Esophagus (tissue), 2 donors: ENCODE measurements around the gene FRMD6. TPM values are rescaled to one million over a fixed set of nuclear protein-coding genes. Genes with fewer than 3 reads are reported as not detected.
A peak's percentile ranks its signal among the peaks of the same experiment; 100 is the strongest.

Experiments used
- H3K27ac ChIP-seq, 2 donors: one replicate each; pipeline ENCODE4 v1.5.1; 2013; ENCODE audit warnings: low read depth in 2 of 2, mild to moderate bottlenecking in 2 of 2, inconsistent platforms in 1 of 2, low read length in 1 of 2, moderate library complexity in 1 of 2
- H3K27me3 ChIP-seq, 2 donors: one replicate each; pipeline ENCODE4 v1.6.1; 2013; ENCODE audit warnings: low read length in 2 of 2, control low read depth in 1 of 2, mild to moderate bottlenecking in 1 of 2; ENCODE audit not compliant: insufficient read depth in 2 of 2, control insufficient read depth in 1 of 2
- H3K36me3 ChIP-seq, 2 donors: one replicate each; pipeline ENCODE4 v1.6.1; 2013; ENCODE audit warnings: low read length in 1 of 2; ENCODE audit not compliant: control insufficient read depth in 2 of 2, insufficient read depth in 2 of 2
- H3K4me1 ChIP-seq, 2 donors: one replicate each; pipeline ENCODE4 v1.6.1; 2013; ENCODE audit warnings: low read length in 1 of 2; ENCODE audit not compliant: control insufficient read depth in 2 of 2, insufficient read depth in 2 of 2
- H3K4me3 ChIP-seq, 2 donors: one replicate each; pipeline ENCODE4 v1.5.1; 2013; ENCODE audit warnings: low read length in 2 of 2, mild to moderate bottlenecking in 2 of 2, low read depth in 1 of 2, moderate library complexity in 1 of 2
- H3K9me3 ChIP-seq, 2 donors: one replicate each; pipeline ENCODE4 v1.6.1; 2013; ENCODE audit warnings: mild to moderate bottlenecking in 2 of 2, low read depth in 1 of 2, low read length in 1 of 2, moderate library complexity in 1 of 2; ENCODE audit not compliant: control insufficient read depth in 2 of 2, insufficient read depth in 1 of 2
- WGBS, 2 donors: extraction: QIAGEN DNeasy Blood & Tissue Kit; methylation state at CpG; one replicate each; pipeline ENCODE4 v1.1.7; 2013; 5-methylcytosine and 5-hydroxymethylcytosine counted together
- polyA plus RNA-seq, 2 donors: library from polyadenylated mRNA; stranded (reverse); fragments of 200-250 nt; gene quantifications; one replicate each; pipeline ENCODE4 v1.2.3, GENCODE V29; 2013
- donor health status: healthy with polysubstance abuse.
- donor health status: Bipolar disorder and iron deficiency.

Gene FRMD6
- polyA plus RNA-seq, 2 donors: 26.2 to 36.3 TPM

- 80 to 87% methylated on average over 2 of the region's 2 CpGs for WGBS, 2 donors
- no peak overlapping the region for H3K4me3 ChIP-seq
- no peaks in the 10 kb centered on the region for H3K4me1 ChIP-seq
- H3K36me3 ChIP-seq: no peaks in the 10 kb centered on the region
- H3K27ac ChIP-seq: peak overlapping the region in 1 of 2 donors; percentile 34
- H3K27me3 ChIP-seq: no peaks in the 10 kb centered on the region
- H3K9me3 ChIP-seq: no peaks in the 10 kb centered on the region
These were observed 26.0 kb downstream of the FRMD6 start for GRCh38 chr14:51677738-51678137.

- no peak overlapping the region for H3K27ac ChIP-seq
- H3K36me3 ChIP-seq: no peaks in the 10 kb centered on the region
- H3K27me3 ChIP-seq: no peaks in the 10 kb centered on the region
- no peaks in the 10 kb centered on the region for H3K4me1 ChIP-seq
- 75 to 81% methylated on average over 1 of the region's 1 CpG for WGBS, 2 donors
- H3K4me3 ChIP-seq: no peak overlapping the region
- no peaks in the 10 kb centered on the region for H3K9me3 ChIP-seq
These were observed 28.3 kb downstream of the FRMD6 start for GRCh38 chr14:51680031-51680430.

- H3K36me3 ChIP-seq: no peaks in the 10 kb centered on the region
- no peaks in the 10 kb centered on the region for H3K27me3 ChIP-seq
- H3K27ac ChIP-seq: no peak overlapping the region
- 50 to 51% methylated on average over 1 of the region's 1 CpG for WGBS, 2 donors
- no peak overlapping the region for H3K4me3 ChIP-seq
- H3K4me1 ChIP-seq: no peaks in the 10 kb centered on the region
- no peaks in the 10 kb centered on the region for H3K9me3 ChIP-seq
These were observed 29.7 kb downstream of the FRMD6 start for GRCh38 chr14:51681411-51681810.

- no peaks in the 10 kb centered on the region for H3K27me3 ChIP-seq
- no peaks in the 10 kb centered on the region for H3K9me3 ChIP-seq
- H3K27ac ChIP-seq: no peak overlapping the region
- no peaks in the 10 kb centered on the region for H3K4me1 ChIP-seq
- 64 to 87% methylated on average over 1 of the region's 1 CpG for WGBS, 2 donors
- no peaks in the 10 kb centered on the region for H3K36me3 ChIP-seq
- H3K4me3 ChIP-seq: no peak overlapping the region
These were observed 30.7 kb downstream of the FRMD6 start for GRCh38 chr14:51682411-51682810.

GRCh38 chr14:51684760-51685159 is 33.0 kb downstream of the FRMD6 start:
- H3K9me3 ChIP-seq: no peaks in the 10 kb centered on the region
- H3K4me1 ChIP-seq: no peaks in the 10 kb centered on the region
- H3K36me3 ChIP-seq: peaks cover 0 to 3% of the 10 kb centered on the region in 2 donors
- H3K4me3 ChIP-seq: no peak overlapping the region
- no peak overlapping the region for H3K27ac ChIP-seq
- H3K27me3 ChIP-seq: no peaks in the 10 kb centered on the region

- WGBS, 2 donors: 90 to 94% methylated on average over 1 of the region's 1 CpG
- Histone ChIP-seq H3K4me3 (no peak overlapping the region), H3K4me1 (no peaks in the 10 kb centered on the region), H3K9me3 (no peaks in the 10 kb centered on the region), H3K36me3 (peaks cover 0 to 5% of the 10 kb centered on the region in 2 donors), H3K27ac (no peak overlapping the region), H3K27me3 (no peaks in the 10 kb centered on the region)
These were observed 39.5 kb downstream of the FRMD6 start for GRCh38 chr14:51691176-51691575.

GRCh38 chr14:51692646-51693045 is 40.9 kb downstream of the FRMD6 start:
- no peaks in the 10 kb centered on the region for H3K27me3 ChIP-seq
- H3K4me3 ChIP-seq: no peak overlapping the region
- H3K4me1 ChIP-seq: no peaks in the 10 kb centered on the region
- peaks cover 0 to 5% of the 10 kb centered on the region in 2 donors for H3K36me3 ChIP-seq
- H3K27ac ChIP-seq: no peak overlapping the region
- 81% methylated on average over 3 of the region's 3 CpGs for WGBS, 2 donors
- no peaks in the 10 kb centered on the region for H3K9me3 ChIP-seq

- 79 to 84% methylated on average over 3 of the region's 3 CpGs for WGBS, 2 donors
- Histone ChIP-seq H3K9me3 (no peaks in the 10 kb centered on the region), H3K27ac (no peak overlapping the region), H3K36me3 (peaks cover 0 to 2% of the 10 kb centered on the region in 2 donors), H3K4me3 (no peak overlapping the region), H3K27me3 (no peaks in the 10 kb centered on the region), H3K4me1 (no peaks in the 10 kb centered on the region)
These were observed 46.1 kb downstream of the FRMD6 start for GRCh38 chr14:51697848-51698247.

GRCh38 chr14:51701951-51702350 is 50.2 kb downstream of the FRMD6 start:
- H3K27ac ChIP-seq: no peak overlapping the region
- no peaks in the 10 kb centered on the region for H3K27me3 ChIP-seq
- no peaks in the 10 kb centered on the region for H3K4me1 ChIP-seq
- 68 to 81% methylated on average over 3 of the region's 3 CpGs for whole genome bisulfite sequencing, 2 donors
- H3K36me3 ChIP-seq: peaks cover 9 to 14% of the 10 kb centered on the region in 2 donors
- no peaks in the 10 kb centered on the region for H3K9me3 ChIP-seq
- no peak overlapping the region for H3K4me3 ChIP-seq

GRCh38 chr14:51703787-51704186 is 52.1 kb downstream of the FRMD6 start:
- WGBS, 2 donors: 77 to 85% methylated on average over 2 of the region's 2 CpGs
- Histone ChIP-seq H3K4me1 (no peaks in the 10 kb centered on the region), H3K27ac (no peak overlapping the region), H3K27me3 (no peaks in the 10 kb centered on the region), H3K4me3 (no peak overlapping the region), H3K9me3 (no peaks in the 10 kb centered on the region), H3K36me3 (peaks cover 13 to 19% of the 10 kb centered on the region in 2 donors)
